GM08714 (cell line): Measurements from ENCODE around the gene ARRB1.

Experiments
- H3K4me3 ChIP-seq: fragments of 200-500 bp; sonication (Bioruptor generic); 2 replicates; pipeline ENCODE4 v1.5.1; 2014; ENCODE audit warnings: mild to moderate bottlenecking, low read length, inconsistent platforms
- ZNF274 ChIP-seq: IDR thresholded peaks from 2 replicates; pipeline ENCODE4 v1.6.1; 2012; ENCODE audit warnings: mild to moderate bottlenecking, low read depth, low read length

ARRB1 gene

DNA sequence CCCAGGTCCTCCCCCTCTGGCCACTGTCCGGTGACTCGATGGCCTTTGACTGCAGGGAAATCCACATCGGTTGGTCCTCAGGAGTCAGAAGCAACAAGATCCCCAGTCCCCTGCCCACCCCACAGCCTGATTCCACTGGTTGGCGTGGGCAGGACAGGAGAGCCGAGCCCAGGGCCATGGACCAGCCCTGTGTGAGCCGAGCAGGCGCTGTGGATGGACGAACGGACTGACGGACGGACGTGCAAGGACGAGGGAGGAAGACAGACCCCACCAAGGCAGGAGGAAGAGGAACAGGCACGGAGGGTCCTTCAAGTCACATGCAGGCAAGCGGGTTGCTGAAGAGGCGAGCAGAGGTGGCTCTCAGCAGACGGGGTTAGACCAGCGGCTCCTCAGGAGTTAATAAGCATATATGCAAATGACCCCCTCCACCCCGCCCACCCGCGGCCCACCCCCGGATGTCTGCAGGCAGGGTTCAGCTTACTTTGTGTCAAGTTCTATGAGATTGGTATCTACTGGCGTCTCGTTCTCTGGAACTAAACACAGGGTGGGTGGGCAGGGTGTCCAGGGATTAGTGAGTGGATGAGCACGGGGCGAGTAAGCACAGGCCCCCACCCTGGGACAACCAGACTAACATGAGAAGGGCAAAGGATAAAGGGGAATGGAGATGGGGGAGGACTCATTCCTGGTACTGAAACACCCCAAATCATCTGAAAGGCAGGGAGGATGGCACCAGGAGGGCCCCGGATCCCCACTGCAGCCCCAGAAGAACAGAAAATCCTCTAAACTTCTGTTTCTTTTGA is 84.1 kb downstream of the ARRB1 start:
- no peak for TF ChIP-seq ZNF274

DNA sequence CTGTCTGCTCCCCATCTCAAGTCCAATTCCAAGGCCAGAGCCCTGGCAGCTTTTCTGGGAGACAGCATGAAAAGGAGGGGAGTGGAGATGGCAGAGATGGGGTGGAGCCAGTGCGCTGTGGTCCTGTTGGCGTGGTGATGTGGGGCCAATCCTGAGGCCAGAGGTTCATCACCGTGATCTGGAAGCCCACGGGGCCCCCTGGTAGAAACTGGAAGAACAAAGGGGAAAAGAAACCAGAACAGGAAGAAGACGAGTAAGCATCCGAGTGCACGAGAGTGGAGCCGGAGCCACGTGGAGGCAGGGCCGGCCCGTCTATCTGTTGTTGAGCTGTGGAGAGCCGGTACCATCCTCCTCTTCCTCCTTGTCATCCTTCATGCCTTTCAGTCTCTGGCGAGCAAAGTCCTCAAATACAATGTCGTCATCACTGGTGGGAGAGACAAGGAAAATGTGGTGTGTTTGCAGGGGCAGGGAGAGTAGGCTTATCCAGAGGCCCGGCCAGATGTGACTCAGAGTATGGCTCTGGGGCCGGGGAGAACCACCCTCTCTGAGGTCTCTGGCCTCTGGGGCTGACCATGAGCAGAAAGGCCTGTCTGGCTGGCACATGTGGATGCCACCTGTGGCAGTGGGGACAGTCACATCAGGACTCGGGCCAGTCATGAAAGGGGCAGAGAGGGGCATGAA is 85.5 kb downstream of the ARRB1 start:
- no peak overlapping the region for H3K4me3 ChIP-seq
- no peak for TF ChIP-seq ZNF274

More for the DNA sequence above, 84.1 kb downstream of the ARRB1 start:
- H3K4me3 ChIP-seq = no peak overlapping the region

DNA sequence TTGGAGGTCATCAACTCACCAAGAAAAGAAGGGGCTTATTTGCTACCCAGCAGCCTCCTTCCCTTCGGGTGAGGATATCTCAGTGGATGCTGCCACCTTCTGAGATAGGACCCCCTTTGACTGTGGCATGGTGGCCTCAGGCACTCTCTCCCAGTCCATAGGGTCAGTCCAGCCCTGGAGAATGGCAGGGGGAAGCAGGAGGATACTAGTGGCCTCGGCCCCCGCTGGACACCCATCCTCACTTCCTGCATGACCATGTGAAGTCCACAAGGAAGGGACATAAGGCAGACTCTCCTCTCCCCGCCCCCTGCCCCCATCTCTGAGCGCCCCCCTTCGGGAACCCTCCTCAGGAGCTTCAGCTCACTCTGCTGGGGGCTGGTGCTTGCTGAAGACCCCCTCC is 86.5 kb downstream of the ARRB1 start:
- no peak for TF ChIP-seq ZNF274
- H3K4me3 ChIP-seq = no peak overlapping the region

DNA sequence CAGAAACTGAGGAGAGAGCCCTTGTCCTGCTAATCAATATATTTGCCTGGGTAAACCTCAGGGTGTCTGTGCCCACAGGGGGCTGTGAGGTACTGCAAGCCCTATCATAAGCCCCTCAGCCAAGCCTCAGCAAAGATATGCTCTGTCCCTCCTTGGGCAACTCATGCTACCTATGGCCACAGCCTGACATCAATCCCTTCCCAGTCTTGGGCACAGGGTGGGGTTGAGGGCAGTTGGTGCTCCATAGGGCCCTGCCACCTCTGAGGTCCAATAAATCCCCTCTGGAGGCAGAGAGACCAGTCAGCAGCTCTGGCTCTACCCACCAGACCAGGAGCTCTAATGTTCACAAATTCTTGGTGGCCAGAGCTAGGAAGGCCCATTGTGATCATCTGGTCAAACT is 87.1 kb downstream of the ARRB1 start:
- no peak for TF ChIP-seq ZNF274
- H3K4me3 ChIP-seq = no peak overlapping the region

DNA sequence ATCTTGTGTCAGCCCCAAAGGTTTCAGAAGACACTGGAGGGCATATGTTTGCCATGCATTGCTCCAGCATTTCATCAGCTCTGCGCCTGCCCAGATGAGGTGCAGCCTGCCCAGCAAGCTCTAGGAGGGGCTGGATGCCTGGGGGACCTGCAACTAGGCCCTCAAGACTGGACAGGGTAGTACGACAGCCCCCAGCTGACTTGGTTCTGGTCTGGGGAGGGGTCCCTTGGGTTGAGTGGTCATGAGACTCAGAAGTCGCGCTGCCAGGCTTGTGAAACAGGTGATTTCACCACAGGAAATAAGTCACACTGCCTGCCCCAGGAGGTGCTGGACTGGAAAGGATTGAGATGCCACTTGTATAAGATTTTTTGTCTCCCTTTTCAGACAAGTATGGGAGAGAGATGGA is 87.5 kb downstream of the ARRB1 start:
- no peak for TF ChIP-seq ZNF274
- H3K4me3 ChIP-seq = no peak overlapping the region

DNA sequence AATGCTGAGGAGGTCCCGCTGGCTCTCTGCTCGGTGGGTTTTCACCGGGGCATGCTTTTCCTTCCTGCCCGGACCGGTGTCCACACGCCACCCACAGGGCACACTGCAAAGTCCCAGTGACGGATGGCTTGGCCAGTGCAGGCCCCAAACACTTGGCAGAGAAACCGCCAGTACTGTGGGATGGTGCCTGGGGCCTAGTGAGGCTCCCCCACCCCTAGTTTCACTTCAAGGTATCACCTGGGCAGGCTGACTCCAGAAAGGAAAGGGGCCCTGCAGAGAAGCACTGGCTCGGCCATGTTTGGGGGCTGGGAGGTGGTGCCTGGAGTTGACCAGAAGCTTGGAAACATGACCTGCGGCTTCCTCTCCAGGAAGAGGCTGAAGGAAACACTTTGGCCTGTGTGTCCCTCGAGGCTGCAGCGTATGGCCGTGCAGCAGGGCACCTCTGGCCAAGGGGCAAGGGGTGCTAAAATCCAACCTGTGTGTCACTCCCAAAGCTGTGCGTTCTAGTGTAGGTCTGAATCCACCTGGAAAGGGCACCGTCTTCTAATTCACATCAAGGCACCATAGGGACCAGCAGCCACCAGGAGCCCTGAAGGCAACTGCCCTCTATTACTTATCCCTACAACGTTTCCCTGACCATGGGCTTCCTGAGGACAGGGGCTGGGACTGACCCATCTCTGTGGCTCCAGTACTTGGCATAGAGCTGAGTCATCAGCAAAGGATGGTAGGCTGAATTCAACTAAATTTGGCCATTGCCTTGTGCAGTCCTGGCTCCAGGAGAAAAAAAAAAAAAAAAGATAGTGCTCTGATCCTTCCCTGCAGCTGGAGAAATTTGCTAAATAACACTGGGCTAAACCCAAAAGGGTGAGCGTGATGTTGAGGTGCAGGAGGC is 88.3 kb downstream of the ARRB1 start:
- TF ChIP-seq ZNF274 = no peak
- no peak overlapping the region for H3K4me3 ChIP-seq

DNA sequence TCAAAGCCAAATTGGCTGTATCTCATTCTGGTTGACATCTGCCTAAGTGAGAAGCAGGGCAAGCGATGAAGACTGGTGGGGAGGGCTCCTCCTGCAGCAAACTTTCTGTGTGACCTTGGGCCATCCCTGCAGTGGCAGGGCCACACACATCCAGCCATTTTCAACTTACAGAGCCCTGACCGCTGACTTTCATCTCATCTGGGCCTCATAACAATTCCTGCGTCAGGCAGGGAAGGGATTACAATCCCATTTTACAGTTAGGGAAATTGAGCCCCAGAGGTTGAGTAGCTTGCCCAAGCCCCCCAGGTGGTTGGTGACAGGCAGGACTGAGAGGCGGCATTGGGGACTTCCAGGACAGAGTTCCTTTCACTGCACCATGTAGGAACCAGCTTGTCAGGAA is 89.0 kb downstream of the ARRB1 start:
- no peak for TF ChIP-seq ZNF274
- no peak overlapping the region for H3K4me3 ChIP-seq

DNA sequence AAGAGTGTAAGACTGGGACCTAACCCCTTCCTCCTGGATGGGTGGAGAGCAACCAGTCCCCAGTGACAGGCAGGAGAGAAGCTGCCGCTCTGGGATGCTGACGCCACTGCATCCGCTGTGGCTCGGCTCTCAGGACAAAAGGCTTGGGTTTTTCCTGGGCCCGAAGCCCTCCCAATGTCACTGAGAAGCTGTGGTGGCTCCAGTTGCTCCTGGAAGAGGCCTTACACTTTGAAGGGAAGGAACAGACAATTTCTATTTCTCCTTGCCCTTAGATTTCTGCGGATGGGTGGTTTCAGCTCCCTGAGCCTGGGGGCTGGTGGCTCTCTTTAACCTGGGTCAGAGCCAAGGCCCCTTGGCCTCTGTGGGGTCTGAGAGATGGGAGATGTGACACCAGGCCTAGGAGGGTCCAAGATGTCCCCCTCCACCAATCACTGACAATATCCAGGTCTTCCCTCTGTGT is 89.5 kb downstream of the ARRB1 start:
- TF ChIP-seq ZNF274 = no peak
- no peak overlapping the region for H3K4me3 ChIP-seq

DNA sequence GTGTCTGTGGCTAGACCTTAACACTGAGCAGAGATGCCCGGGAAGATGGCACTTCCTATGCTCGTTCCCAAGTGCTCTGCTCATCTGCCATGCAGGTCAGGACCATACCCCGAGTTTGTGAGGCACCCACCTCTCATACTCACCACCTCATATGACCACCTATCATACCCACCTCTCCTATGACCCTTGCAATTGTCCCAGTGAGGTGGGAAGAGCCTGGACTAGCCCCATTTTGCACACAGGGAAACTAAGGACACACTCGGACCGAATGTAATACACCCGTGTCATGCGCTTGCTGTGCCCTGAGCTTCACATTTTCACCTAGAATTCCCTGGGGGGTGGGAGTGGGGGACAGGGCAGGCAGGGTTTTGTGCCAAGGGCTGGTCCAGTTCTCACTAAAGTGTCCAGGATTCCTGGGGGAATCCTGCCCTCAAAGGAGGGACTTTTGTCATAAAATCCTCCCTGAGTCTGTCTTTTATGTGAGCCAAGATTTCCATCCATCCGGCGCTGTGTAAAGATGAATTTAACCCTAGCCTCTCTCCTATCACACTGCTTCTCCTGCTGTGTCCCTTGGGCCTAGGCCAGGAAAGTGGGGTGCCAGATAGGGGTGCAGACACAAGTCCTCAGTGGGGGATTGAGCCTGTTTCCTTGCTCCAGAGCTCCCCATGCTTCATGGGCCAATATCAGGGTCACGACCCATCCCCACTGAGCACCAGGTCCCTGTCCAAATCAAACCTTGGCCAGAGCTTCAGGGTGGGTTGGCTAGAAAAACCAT is 90.9 kb downstream of the ARRB1 start:
- no peak for TF ChIP-seq ZNF274
- no peak overlapping the region for H3K4me3 ChIP-seq

DNA sequence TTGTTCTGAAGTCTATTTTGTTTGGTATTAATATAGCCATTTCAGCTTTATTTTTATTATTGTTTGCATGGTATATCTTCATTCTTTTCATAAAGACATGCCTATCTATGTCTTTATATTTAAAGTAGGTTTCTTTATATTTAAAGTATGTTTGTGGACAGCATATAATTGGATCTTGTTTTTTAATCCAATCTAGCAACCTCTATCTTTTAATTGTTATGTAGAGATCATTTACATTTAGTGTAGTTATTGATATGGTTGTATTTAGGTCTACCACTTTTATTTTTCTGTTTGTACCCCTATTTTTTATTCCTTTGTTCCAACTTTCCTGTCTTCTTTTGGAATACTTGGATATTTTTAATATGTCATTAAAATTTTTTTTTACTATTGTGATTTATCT is 97.1 kb downstream of the ARRB1 start:
- H3K4me3 ChIP-seq = no peak overlapping the region
- TF ChIP-seq ZNF274 = no peak

DNA sequence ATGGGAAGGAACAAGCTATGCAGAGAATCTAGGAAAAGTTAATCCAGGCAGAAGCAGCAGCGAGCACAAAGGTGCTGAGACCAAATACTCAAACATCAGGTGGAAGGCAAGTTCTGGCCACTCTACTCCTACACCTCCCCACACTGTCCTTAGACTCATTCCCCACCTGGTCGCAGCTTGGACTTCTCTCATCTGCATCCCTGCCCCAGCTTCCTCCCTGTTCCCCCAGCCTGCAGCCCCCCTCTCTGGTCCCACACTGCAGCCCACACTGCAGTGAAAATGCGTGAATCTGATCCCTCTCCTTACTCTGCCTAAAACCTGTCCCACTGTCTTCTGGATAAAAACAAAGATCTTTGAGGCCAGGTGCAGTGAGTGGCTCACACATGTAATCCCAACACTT is 101.8 kb downstream of the ARRB1 start:
- H3K4me3 ChIP-seq = no peak overlapping the region
- TF ChIP-seq ZNF274 = no peak

DNA sequence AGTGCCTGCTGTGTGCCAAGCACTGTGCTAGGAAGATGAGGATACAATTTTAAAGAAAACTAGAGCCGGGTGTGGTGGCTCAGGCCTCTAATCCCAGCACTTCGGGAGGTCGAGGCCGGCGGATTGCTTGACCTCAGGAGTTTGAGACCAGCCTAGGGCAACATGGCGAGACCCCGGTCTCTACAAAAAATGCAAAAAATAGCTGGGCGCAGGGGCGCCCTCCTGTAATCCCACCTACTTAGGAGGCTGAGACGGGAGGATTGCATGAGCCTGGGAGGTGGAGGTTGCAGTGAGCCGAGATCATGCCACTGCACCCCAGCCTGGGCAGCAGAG is 102.6 kb downstream of the ARRB1 start:
- TF ChIP-seq ZNF274 = no peak
- no peak overlapping the region for H3K4me3 ChIP-seq

DNA sequence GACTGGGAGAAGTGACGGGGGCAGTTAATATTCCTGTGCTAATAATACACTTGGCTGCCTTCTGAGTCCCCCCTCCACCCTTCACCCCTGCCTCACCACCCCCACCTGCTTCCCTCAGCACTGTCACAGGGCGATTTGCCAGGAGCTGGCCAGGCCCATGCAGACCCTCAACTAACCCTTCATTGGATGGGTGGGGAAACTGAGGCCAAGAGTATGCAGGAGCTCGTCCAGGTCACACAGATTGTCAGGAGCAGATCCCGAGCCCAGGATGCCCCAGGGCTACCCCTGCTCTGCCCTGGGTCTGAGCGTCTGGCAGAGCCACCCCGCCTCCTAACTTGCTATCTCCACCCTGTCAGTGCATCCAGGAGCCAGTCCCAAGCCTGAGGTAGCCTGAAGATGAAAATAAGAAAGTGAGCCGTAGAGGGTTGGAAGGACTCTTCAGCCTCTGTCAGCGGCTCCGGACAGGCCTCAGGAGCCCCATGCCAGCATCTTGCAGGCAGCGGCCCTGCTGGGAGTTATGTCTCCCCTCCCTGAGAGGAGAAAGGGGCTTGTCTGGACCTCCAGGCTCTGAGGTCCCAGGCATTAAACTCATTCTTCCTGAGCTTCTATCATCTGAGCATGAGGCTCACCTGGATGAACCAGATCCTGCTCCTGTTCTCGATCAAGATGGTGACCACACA is 104.7 kb downstream of the ARRB1 start:
- no peak overlapping the region for H3K4me3 ChIP-seq
- TF ChIP-seq ZNF274 = no peak
